GM18861 (cell line): ENCODE measurements around the gene GRK5.

ENCODE experiments used
- ATAC-seq: cut with Tn5 transposase; IDR thresholded peaks from one replicate; pipeline ENCODE4 v1.9.1; 2021; ENCODE audit not compliant: unreplicated experiment

Gene GRK5

GRCh38 chr10:119398996-119399395 is 191.6 kb downstream of the GRK5 start:
- ATAC-seq, result no peak

DNA sequence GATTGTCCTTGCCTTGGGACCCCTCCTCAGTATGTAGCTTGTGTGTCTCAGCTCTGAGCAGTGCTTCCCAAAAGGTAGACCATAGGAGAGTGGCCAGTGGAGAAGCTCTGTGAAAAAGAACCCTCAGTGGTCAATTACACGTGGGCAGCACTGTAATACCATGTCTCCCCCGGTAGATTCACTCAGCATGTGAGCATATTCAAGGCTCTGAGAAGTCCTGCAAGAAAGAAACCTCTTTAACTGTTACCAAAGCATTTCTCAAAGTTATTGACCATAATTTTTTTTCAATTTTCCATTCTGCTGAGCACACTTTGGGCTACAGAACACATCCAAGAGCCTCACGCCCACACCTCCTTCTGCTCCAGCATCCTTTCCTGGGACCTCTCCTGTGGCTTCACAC is 192.1 kb downstream of the GRK5 start:
- ATAC-seq, result no peak

DNA sequence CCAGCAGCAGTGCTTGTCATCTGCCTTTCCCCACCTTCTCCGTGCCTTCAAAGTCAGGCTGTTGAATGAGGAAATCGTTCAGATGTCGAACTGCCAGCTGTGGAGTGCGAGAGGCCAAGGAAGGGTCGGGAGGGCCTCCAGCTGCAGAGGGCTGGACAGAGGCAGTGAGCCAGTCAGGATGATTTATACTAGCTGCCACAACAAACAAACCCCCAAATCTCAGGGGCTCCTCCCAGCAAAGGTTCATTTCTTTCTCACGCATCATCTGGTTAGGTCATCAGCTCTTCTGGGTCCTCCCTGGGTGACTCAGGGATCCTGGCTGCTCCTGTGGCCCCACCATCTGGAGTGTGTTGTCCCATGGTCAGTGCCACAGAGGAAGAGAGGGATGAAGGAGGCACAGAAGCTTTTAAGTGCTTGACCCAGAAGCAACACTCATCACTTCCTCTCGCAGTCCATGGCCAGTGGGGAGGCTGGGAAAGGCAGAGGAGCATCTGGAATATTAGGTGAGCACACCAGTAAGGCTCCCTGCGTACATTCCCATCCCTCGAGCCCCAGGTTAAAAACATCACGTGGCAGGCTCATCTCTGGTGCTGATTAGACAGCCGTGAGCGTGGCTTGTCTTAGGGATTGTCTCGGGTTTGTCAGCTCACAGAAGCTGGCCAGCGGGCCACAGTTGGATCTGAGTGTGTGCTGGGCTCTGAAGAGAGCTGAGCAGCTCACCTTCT is 194.5 kb downstream of the GRK5 start:
- ATAC-seq, result no peak

GRCh38 chr10:119403921-119404320 is 196.6 kb downstream of the GRK5 start:
- ATAC-seq, result no peak

GRCh38 chr10:119404719-119405519 is 197.5 kb downstream of the GRK5 start:
- ATAC-seq, result no peak

- ATAC-seq, result no peak
These were observed 198.1 kb downstream of the GRK5 start for GRCh38 chr10:119405520-119405807.

GRCh38 chr10:119406137-119406536 is 198.8 kb downstream of the GRK5 start:
- no peak for ATAC-seq

DNA sequence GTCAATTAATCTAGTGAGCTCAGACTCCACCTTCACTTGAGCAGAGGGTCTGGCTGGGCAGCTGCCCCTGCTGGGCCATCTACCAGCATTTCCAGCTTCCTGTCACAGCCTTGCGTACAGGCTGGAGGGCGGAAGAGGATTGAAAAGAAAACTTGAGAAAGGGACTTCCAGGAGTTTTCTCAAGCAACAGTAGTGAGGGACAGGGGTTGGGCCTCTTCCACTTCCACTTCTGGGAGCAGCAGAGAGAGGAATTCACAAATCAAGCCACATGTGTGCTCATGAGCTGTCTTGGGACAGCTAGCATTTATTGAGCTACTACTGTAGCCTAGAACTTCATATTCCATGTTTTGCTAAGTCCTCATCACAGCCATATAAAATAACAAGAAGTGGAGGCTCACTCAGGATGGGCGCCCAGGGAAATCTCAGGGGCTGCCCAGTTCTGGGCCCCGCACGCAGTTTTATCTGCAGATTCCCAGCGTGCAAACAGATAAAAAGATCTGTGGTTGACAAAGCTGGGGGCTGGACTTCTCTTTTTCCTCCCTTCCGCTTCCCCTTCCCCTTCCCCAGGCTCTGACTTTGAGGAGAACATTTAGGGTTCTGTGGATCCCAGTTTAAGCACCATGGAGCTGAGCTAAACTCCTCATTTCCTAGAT is 199.4 kb downstream of the GRK5 start:
- ATAC-seq, result no peak

- no peak for ATAC-seq
These were observed 199.9 kb downstream of the GRK5 start for GRCh38 chr10:119407254-119407777.

- ATAC-seq, result no peak
These were observed 200.7 kb downstream of the GRK5 start for GRCh38 chr10:119408072-119408471.

GRCh38 chr10:119408969-119409371 is 201.6 kb downstream of the GRK5 start:
- no peak for ATAC-seq

- ATAC-seq, result no peak
These were observed 202.0 kb downstream of the GRK5 start for GRCh38 chr10:119409385-119409784.

DNA sequence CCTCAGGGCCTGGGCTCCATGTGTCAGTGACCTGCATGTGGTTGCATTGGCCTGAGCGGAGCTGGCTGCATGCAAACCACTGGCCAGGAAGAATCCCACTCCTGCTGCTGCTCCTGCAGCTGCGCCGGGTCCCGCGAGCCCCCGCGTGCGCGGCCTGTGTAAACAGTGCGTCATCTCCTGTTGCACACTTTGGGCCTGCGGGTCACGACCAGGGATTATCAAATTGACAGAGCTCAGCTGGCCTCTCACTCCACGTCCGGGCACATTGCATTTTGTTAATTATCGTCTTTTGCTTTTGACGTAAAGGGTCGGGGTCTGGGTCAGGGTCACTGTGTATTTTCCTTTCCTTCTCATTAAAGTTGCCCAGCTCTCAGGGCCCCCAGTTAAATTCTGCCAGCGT is 202.5 kb downstream of the GRK5 start:
- ATAC-seq, result no peak

GRCh38 chr10:119410361-119411116 is 203.2 kb downstream of the GRK5 start:
- ATAC-seq, result no peak

DNA sequence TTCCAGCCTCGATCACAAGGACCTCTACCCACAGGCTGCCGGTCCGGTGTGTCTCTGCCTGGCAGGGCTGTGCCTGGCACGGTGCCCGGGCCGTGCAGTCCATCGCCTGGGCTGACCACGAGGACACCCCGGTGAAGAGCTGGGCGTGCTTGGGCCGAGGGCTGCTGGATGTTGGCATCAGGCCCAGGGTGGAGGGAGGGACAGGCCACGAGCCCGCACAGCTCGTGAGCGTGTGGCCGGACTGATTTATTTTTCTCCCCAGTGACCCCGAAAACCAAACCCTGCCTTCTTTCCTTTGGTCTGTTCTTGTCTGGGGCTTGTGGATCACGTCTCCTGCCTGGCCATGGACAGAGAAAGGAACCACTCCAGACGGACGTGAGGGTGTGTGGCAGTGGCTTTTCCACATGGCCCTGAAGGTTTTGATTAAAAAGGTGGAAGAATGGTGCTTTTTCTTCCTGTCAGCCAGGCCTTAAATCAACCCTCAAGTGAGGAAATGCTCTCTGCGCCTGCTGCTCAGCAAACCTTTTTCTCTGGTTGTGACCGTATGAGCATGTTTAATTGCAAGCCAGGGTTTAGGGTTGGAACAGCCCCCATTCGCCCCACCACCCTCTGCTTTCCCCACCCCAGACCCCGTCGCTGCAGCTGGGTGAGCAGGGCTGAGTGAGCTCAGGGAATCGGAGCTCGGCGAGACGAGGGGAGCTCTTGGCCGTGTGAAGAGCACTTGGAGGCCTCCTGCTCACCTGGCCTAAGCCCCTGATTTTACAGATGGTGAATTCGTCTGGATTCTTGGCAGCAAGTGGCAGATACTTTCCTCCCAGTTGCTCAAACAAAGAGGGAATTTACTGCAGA is 205.1 kb downstream of the GRK5 start:
- ATAC-seq, result no peak

GRCh38 chr10:119413093-119413453 is 205.7 kb downstream of the GRK5 start:
- ATAC-seq, result no peak

- ATAC-seq, result no peak
These were observed 206.2 kb downstream of the GRK5 start for GRCh38 chr10:119413471-119414080.

DNA sequence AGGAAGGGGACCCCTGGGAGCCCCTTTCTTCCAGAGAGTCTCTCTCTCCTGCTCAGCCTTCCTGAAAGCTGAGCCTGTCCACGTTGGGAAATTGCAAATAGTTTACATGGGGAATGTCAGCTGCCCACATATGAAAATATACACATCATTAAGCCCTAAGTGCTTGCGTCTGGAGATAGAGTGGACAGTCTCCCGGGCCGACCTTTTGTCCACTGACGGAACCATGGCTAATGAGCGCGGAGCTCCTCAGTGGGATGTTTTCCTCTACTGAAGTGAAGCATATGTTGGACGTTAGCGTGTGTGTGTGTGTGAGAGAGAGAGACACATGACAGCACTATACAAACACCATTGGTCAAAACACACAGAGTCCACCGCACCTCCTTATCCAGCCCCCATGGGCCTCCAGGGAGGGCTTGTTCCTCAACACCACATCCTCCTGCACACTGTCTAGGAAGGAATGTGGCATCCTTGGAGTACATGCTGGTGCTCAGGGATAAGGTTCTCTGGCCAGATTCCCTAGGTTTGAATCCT is 206.8 kb downstream of the GRK5 start:
- ATAC-seq, result no peak

- no peak for ATAC-seq
These were observed 207.8 kb downstream of the GRK5 start for GRCh38 chr10:119415121-119415520.
